HepG2 (cell line): ENCODE results near the gene CHKB. TPM values are rescaled to one million over a fixed set of nuclear protein-coding genes. Genes with fewer than 3 reads are reported as not detected.

Experiments
- CBFB ChIP-seq: sonication (generic); formaldehyde crosslinking; IDR thresholded peaks from 2 replicates; pipeline ENCODE4 v1.4.0; 2020; ENCODE audit warnings: missing genetic modification reagents
- ELF1 ChIP-seq: sonication (generic); formaldehyde crosslinking; IDR thresholded peaks from 2 replicates; pipeline ENCODE4 v1.4.0; 2020; ENCODE audit warnings: missing genetic modification reagents
- ISL2 ChIP-seq: sonication (generic); formaldehyde crosslinking; IDR thresholded peaks from 2 replicates; pipeline ENCODE4 v1.5.0; 2020; ENCODE audit warnings: missing genetic modification reagents
- NFIB ChIP-seq: sonication (generic); formaldehyde crosslinking; IDR thresholded peaks from 2 replicates; pipeline ENCODE4 v1.9.0; 2021; ENCODE audit warnings: missing genetic modification reagents, mild to moderate bottlenecking, borderline replicate concordance
- YY1 ChIP-seq: IDR thresholded peaks from 2 replicates; pipeline ENCODE4 v1.6.1; 2011; ENCODE audit warnings: low read length, low read depth, moderate library complexity, mild to moderate bottlenecking; ENCODE audit not compliant: insufficient read depth, insufficient replicate concordance
- ZNF12 ChIP-seq: sonication (generic); formaldehyde crosslinking; IDR thresholded peaks from 2 replicates; pipeline ENCODE4 v1.5.0; 2020; ENCODE audit warnings: missing genetic modification reagents
- ZNF263 ChIP-seq: sonication (generic); formaldehyde crosslinking; IDR thresholded peaks from 2 replicates; pipeline ENCODE4 v1.4.0; 2020; ENCODE audit warnings: missing genetic modification reagents
- ZNF335 ChIP-seq: sonication (generic); formaldehyde crosslinking; IDR thresholded peaks from 2 replicates; pipeline ENCODE4 v1.4.0; 2020; ENCODE audit warnings: missing genetic modification reagents
- ZNF383 ChIP-seq: sonication (generic); formaldehyde crosslinking; IDR thresholded peaks from 2 replicates; pipeline ENCODE4 v1.4.0; 2020; ENCODE audit warnings: missing genetic modification reagents, mild to moderate bottlenecking, borderline replicate concordance
- ZNF44 ChIP-seq: sonication (generic); formaldehyde crosslinking; IDR thresholded peaks from 2 replicates; pipeline ENCODE4 v1.5.1; 2020; ENCODE audit warnings: mild to moderate bottlenecking, missing genetic modification reagents
- ZNF558 ChIP-seq: sonication (generic); formaldehyde crosslinking; IDR thresholded peaks from 2 replicates; pipeline ENCODE4 v1.9.0; 2022; ENCODE audit warnings: mild to moderate bottlenecking, missing genetic modification reagents, borderline replicate concordance
- ZNF766 ChIP-seq: sonication (generic); formaldehyde crosslinking; IDR thresholded peaks from 2 replicates; pipeline ENCODE4 v1.5.0; 2020; ENCODE audit warnings: missing genetic modification reagents, borderline replicate concordance
- polyA plus RNA-seq, 8 experiments: library from polyadenylated mRNA; depleted of rRNA in 3 of 8; stranded (reverse) in 7 of 8; unstranded in 1 of 8; fragments of >200 nt; fragmentation: Illumina TruSeq in 4 of 8; extraction: Trizol in 4 of 8; gene quantifications; 2 replicates each; pipeline versions ENCODE4 v1.2.1 to v1.2.3, GENCODE V29; 2011 to 2016; ENCODE audit warnings: low read depth in 4 of 8, missing spikeins in 1 of 8, mixed read lengths in 1 of 8; ENCODE audit not compliant: insufficient read depth in 1 of 8
- total RNA-seq, 5 experiments: library from RNA; depleted of rRNA; stranded (reverse); fragments of >200 nt; fragmentation: Illumina TruSeq; extraction: Trizol; gene quantifications; 2 replicates each; pipeline ENCODE4 v1.2.3, GENCODE V29; 2016; ENCODE audit warnings: low read depth in 1 of 5
- TF ChIP-seq, protein P1 (sequence below): sonication (generic); formaldehyde crosslinking; IDR thresholded peaks from 2 replicates; pipeline ENCODE4 v1.9.0; 2021; ENCODE audit warnings: missing genetic modification reagents, mild to moderate bottlenecking, borderline replicate concordance
- TF ChIP-seq, protein P2 (sequence below): sonication (generic); formaldehyde crosslinking; IDR thresholded peaks from 2 replicates; pipeline ENCODE4 v1.5.1; 2020; ENCODE audit warnings: missing genetic modification reagents, mild to moderate bottlenecking, borderline replicate concordance
- TF ChIP-seq, protein P3 (sequence below): IDR thresholded peaks from 2 replicates; pipeline ENCODE4 v1.6.1; 2012; ENCODE audit warnings: low read length, improper control_type of control experiment
- TF ChIP-seq, protein P4 (sequence below): sonication (generic); formaldehyde crosslinking; conservative IDR thresholded peaks from 2 replicates; pipeline ENCODE4 v1.4.0; 2020; ENCODE audit warnings: missing genetic modification reagents
- TF ChIP-seq, protein P5 (sequence below): sonication (generic); formaldehyde crosslinking; conservative IDR thresholded peaks from 2 replicates; pipeline ENCODE4 v1.4.0; 2020; ENCODE audit warnings: missing genetic modification reagents

The CHKB gene
- total and polyA plus RNA-seq, 2 of the 13 experiments (the other 11 are each of a cell fraction or from before 2014, with no cell fraction given) = 24.5 to 42.7 TPM

DNA sequence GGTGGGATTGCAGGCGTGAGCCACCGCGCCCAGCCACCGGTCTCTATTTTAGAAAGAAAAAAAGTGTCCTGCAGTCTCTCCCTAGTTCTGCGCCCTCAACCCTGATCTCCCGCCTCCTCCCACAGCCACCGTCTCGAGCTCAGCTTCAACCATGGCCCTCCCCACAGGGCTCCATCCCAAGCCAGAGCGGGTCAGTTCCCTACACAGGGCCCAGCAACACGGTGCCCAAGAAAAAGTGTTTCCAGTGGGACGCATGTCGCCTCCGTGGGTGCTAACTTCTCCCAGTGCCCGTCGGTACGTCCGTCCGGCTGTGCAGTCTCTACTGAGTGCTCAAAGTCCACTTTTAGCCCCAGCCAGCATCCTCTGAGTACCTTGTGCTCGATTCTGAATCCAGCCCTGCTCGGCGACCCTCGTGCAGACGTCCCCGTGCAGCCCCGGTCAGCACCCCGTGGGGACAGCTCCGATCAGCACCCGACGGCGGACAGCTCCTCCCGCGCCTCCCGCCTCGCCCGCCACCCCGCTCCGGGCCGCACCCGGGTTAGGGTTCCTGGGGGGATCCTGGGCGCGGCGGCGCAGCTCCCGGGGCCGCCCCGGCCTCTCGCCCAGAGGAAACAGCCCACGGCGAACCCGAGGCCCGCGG is 17.3 kb upstream of the CHKB start (continued):
- TF ChIP-seq, protein P1, sequence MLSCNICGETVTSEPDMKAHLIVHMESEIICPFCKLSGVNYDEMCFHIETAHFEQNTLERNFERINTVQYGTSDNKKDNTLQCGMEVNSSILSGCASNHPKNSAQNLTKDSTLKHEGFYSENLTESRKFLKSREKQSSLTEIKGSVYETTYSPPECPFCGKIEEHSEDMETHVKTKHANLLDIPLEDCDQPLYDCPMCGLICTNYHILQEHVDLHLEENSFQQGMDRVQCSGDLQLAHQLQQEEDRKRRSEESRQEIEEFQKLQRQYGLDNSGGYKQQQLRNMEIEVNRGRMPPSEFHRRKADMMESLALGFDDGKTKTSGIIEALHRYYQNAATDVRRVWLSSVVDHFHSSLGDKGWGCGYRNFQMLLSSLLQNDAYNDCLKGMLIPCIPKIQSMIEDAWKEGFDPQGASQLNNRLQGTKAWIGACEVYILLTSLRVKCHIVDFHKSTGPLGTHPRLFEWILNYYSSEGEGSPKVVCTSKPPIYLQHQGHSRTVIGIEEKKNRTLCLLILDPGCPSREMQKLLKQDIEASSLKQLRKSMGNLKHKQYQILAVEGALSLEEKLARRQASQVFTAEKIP (CRISPR knock-in tag) = no peak
- TF ChIP-seq ZNF263 (CRISPR knock-in tag) (peak; percentile 87), ZNF335 (CRISPR knock-in tag) (peak; percentile 90), YY1 (peak; percentile 46), ZNF383 (no peak), ZNF558 (CRISPR knock-in tag) (peak; percentile 98; the same call in 1 of the 2 replicates), CBFB (CRISPR knock-in tag) (peak; percentile 77; the same call in 1 of the 2 replicates), NFIB (CRISPR knock-in tag) (peak; percentile 89; the same call in 1 of the 2 replicates), ISL2 (CRISPR knock-in tag) (peak; percentile 89), ZNF12 (CRISPR knock-in tag) (peak; percentile 96), ELF1 (CRISPR knock-in tag) (peak; percentile 47; the same call in 1 of the 2 replicates), ZNF766 (CRISPR knock-in tag) (peak; percentile 99), ZNF44 (CRISPR knock-in tag) (peak; percentile 95)
- TF ChIP-seq, protein P2, sequence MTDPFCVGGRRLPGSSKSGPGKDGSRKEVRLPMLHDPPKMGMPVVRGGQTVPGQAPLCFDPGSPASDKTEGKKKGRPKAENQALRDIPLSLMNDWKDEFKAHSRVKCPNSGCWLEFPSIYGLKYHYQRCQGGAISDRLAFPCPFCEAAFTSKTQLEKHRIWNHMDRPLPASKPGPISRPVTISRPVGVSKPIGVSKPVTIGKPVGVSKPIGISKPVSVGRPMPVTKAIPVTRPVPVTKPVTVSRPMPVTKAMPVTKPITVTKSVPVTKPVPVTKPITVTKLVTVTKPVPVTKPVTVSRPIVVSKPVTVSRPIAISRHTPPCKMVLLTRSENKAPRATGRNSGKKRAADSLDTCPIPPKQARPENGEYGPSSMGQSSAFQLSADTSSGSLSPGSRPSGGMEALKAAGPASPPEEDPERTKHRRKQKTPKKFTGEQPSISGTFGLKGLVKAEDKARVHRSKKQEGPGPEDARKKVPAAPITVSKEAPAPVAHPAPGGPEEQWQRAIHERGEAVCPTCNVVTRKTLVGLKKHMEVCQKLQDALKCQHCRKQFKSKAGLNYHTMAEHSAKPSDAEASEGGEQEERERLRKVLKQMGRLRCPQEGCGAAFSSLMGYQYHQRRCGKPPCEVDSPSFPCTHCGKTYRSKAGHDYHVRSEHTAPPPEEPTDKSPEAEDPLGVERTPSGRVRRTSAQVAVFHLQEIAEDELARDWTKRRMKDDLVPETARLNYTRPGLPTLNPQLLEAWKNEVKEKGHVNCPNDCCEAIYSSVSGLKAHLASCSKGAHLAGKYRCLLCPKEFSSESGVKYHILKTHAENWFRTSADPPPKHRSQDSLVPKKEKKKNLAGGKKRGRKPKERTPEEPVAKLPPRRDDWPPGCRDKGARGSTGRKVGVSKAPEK (CRISPR knock-in tag) = no peak
- TF ChIP-seq, protein P3, sequence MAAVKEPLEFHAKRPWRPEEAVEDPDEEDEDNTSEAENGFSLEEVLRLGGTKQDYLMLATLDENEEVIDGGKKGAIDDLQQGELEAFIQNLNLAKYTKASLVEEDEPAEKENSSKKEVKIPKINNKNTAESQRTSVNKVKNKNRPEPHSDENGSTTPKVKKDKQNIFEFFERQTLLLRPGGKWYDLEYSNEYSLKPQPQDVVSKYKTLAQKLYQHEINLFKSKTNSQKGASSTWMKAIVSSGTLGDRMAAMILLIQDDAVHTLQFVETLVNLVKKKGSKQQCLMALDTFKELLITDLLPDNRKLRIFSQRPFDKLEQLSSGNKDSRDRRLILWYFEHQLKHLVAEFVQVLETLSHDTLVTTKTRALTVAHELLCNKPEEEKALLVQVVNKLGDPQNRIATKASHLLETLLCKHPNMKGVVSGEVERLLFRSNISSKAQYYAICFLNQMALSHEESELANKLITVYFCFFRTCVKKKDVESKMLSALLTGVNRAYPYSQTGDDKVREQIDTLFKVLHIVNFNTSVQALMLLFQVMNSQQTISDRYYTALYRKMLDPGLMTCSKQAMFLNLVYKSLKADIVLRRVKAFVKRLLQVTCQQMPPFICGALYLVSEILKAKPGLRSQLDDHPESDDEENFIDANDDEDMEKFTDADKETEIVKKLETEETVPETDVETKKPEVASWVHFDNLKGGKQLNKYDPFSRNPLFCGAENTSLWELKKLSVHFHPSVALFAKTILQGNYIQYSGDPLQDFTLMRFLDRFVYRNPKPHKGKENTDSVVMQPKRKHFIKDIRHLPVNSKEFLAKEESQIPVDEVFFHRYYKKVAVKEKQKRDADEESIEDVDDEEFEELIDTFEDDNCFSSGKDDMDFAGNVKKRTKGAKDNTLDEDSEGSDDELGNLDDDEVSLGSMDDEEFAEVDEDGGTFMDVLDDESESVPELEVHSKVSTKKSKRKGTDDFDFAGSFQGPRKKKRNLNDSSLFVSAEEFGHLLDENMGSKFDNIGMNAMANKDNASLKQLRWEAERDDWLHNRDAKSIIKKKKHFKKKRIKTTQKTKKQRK = no peak
- TF ChIP-seq, protein P4, sequence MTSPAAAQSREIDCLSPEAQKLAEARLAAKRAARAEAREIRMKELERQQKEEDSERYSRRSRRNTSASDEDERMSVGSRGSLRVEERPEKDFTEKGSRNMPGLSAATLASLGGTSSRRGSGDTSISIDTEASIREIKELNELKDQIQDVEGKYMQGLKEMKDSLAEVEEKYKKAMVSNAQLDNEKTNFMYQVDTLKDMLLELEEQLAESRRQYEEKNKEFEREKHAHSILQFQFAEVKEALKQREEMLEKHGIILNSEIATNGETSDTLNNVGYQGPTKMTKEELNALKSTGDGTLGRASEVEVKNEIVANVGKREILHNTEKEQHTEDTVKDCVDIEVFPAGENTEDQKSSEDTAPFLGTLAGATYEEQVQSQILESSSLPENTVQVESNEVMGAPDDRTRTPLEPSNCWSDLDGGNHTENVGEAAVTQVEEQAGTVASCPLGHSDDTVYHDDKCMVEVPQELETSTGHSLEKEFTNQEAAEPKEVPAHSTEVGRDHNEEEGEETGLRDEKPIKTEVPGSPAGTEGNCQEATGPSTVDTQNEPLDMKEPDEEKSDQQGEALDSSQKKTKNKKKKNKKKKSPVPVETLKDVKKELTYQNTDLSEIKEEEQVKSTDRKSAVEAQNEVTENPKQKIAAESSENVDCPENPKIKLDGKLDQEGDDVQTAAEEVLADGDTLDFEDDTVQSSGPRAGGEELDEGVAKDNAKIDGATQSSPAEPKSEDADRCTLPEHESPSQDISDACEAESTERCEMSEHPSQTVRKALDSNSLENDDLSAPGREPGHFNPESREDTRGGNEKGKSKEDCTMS = peak; percentile 98
- TF ChIP-seq, protein P5, sequence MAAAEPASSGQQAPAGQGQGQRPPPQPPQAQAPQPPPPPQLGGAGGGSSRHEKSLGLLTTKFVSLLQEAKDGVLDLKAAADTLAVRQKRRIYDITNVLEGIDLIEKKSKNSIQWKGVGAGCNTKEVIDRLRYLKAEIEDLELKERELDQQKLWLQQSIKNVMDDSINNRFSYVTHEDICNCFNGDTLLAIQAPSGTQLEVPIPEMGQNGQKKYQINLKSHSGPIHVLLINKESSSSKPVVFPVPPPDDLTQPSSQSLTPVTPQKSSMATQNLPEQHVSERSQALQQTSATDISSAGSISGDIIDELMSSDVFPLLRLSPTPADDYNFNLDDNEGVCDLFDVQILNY (CRISPR knock-in tag) = peak; percentile 96
